Breast epithelium (tissue), 4 donors: Measurements from ENCODE around the gene ACIN1. TPM values are rescaled to one million over a fixed set of nuclear protein-coding genes. Genes with fewer than 3 reads are reported as not detected.
A peak's percentile ranks its signal among the peaks of the same experiment; 100 is the strongest.

Experiments used
- DNase-seq, 2 donors: peaks; one replicate each; pipeline ENCODE4 v3.0.0-alpha.2; 2019; ENCODE audit warnings: low spot score in 2 of 2
- H3K27ac ChIP-seq, 2 donors: fragments of 200-600 bp; sonication (generic) in 1 of 2; one replicate each; pipeline ENCODE4 v1.5.1; 2016 to 2019; ENCODE audit warnings: mild to moderate bottlenecking in 1 of 2
- H3K27me3 ChIP-seq, 2 donors: fragments of 200-600 bp; sonication (generic) in 1 of 2; one replicate each; pipeline versions ENCODE4 v1.5.1 to v1.6.0; 2017 to 2019; ENCODE audit warnings: control low read depth in 1 of 2, mild to moderate bottlenecking in 1 of 2
- H3K36me3 ChIP-seq: fragments of 200-600 bp; one replicate; pipeline ENCODE4 v1.5.1; 2019
- H3K4me1 ChIP-seq, 2 donors: fragments of 200-600 bp; sonication (generic); one replicate each; pipeline ENCODE4 v1.5.1; 2016 to 2019; ENCODE audit warnings: control low read depth in 1 of 2
- H3K4me3 ChIP-seq, 3 donors: fragments of 200-600 bp; sonication (generic); 1 replicate in 2 of 3; 2 replicates in 1 of 3; pipeline ENCODE4 v1.5.1; 2016 to 2019; ENCODE audit warnings: mild to moderate bottlenecking in 3 of 3, moderate library complexity in 2 of 3
- H3K9me3 ChIP-seq, 2 donors: fragments of 200-600 bp; sonication (generic) in 1 of 2; one replicate each; pipeline ENCODE4 v1.5.1; 2016 to 2019; ENCODE audit warnings: control low read depth in 1 of 2
- POLR2A ChIP-seq: fragments of 450-650 bp; IDR thresholded peaks from one replicate; pipeline ENCODE4 v1.6.1; 2016; ENCODE audit warnings: antibody characterized with exemption, mild to moderate bottlenecking, moderate library complexity
- POLR2AphosphoS5 ChIP-seq, 3 donors: sonication (generic); formaldehyde crosslinking; IDR thresholded peaks; one replicate each; pipeline ENCODE4 v1.6.1; 2017; ENCODE audit warnings: antibody characterized with exemption in 3 of 3
- intact Hi-C: fragments of 100-400 bp; cut with DNase I; formaldehyde crosslinking; loops from one replicate; pipeline ENCODE4 v1.15.1; 2023; ENCODE audit warnings: low total_unique reads
- total RNA-seq, 3 donors: library from RNA; depleted of rRNA; stranded (reverse); fragments of >200 nt; gene quantifications; one replicate each; pipeline ENCODE4 v1.1.0, GENCODE V29; 2016
- TF ChIP-seq, protein P1 (sequence below), 3 donors: fragments of 450-650 bp; IDR thresholded peaks; one replicate each; pipeline ENCODE4 v1.5.1; 2016 to 2017; ENCODE audit warnings: antibody characterized with exemption in 3 of 3, mild to moderate bottlenecking in 3 of 3, moderate library complexity in 3 of 3

The ACIN1 gene
- total RNA-seq, 3 donors from 2014 or later, result 106 to 151 (median 145) TPM

- intact Hi-C loops, result no loop called here
- Histone ChIP-seq H3K36me3 (peaks cover 9% of the 10 kb centered on the region), H3K9me3 (no peaks in the 10 kb centered on the region), H3K4me3 (peak within 1 kb of the TSS; percentile 63 to 78 (median 74)), H3K27me3 (no peaks in the 10 kb centered on the region), H3K27ac (peak within 1 kb of the TSS; percentile 56 to 57), H3K4me1 (peaks cover 0 to 9% of the 10 kb centered on the region in 2 donors)
- DNase-seq, result peak in 1 of 2 donors; percentile 51
- TF ChIP-seq, protein P1, sequence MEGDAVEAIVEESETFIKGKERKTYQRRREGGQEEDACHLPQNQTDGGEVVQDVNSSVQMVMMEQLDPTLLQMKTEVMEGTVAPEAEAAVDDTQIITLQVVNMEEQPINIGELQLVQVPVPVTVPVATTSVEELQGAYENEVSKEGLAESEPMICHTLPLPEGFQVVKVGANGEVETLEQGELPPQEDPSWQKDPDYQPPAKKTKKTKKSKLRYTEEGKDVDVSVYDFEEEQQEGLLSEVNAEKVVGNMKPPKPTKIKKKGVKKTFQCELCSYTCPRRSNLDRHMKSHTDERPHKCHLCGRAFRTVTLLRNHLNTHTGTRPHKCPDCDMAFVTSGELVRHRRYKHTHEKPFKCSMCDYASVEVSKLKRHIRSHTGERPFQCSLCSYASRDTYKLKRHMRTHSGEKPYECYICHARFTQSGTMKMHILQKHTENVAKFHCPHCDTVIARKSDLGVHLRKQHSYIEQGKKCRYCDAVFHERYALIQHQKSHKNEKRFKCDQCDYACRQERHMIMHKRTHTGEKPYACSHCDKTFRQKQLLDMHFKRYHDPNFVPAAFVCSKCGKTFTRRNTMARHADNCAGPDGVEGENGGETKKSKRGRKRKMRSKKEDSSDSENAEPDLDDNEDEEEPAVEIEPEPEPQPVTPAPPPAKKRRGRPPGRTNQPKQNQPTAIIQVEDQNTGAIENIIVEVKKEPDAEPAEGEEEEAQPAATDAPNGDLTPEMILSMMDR (IDR thresholded peaks at IDR 0.05), result no peak
- TF ChIP-seq POLR2AphosphoS5 (IDR thresholded peaks at IDR 0.05), result no peak
- TF ChIP-seq POLR2A, result no peak
These were observed 37.8 kb downstream of the ACIN1 start, which contains the start of gene CDH24 for GRCh38 chr14:23056956-23057756. Gene CDH24 (minus strand): TSS chr14:23057520. CDS start chr14:23055733, 1,787 bp downstream.

DNA sequence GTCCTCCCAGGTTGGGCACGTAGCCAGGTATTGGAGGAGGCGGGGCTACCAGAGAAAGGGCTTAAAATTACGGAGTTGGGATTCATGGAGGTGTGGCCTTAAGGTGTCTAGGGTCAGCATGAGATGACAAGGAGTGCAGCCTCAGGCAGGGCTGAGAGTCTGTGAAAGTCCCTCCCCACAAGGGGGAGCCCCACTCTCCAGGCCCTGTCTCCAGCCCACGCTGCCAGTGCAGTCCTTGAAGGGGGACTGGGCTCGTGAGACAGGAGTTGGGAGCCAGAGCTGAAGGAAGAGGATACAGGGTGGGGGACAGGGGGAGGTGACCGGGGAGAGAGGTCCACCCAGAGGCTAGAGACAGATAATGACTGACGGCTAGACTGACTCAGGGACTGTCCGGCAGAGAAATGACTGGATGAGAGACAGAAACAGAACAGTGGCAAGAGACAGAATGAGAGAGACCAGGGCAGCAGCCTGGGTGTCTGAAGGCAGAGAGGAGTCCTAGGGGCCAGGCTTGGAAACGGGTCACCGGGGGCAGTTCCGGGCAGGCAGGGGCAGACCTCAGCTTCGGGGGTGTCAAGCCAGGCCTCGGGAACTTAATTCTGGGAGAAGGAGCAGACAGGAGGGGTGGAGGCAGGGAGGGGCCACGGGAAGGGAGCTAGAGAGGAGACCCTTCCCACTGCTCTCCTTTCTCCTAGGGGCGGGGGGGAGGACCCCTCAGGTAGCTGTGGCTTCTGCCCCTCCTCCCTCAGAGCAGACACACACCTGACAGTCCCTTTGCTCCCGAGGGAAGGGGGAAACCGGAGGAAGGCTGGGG is 38.6 kb downstream of the ACIN1 start:
- peaks cover 9% of the 10 kb centered on the region for H3K36me3 ChIP-seq
- TF ChIP-seq, protein P1 (IDR thresholded peaks at IDR 0.05), result peak in 2 of 3 donors; percentile 38 to 44
- no peak for TF ChIP-seq POLR2A
- no peak for TF ChIP-seq POLR2AphosphoS5 (IDR thresholded peaks at IDR 0.05)
- no peak for DNase-seq
- peak overlapping the region; percentile 63 to 78 (median 74) for H3K4me3 ChIP-seq
- no peaks in the 10 kb centered on the region for H3K9me3 ChIP-seq
- intact Hi-C loops, result no loop called here
- H3K27me3 ChIP-seq, result no peaks in the 10 kb centered on the region
- H3K4me1 ChIP-seq, result peaks cover 0 to 9% of the 10 kb centered on the region in 2 donors
- H3K27ac ChIP-seq, result no peak overlapping the region

DNA sequence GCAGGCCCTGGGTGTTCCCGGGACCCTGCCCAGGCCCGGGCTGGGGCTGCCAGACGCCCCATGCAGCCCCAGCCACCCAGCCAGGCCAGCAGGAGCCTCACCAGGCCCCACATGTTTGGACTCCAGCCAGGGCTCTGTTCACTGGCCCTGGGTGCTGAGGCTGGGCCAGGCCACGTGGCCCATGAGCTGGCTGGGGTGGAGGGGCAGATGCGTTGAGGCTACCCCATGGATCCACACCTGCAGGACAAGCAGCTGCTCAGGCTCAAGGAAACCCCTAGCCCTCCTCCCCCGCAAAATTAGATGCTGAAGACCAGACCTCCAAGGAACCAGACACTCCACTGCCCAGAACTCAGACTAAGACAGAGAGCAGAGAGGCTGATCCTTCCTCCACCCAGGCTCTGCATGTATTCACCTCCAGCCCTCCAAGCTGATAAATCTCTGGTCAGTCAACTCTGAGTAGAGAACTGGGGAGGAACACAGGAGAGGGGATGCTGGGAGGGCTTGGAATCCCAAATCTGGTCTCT is 39.3 kb downstream of the ACIN1 start:
- no peak for DNase-seq
- peaks cover 0 to 9% of the 10 kb centered on the region in 2 donors for H3K4me1 ChIP-seq
- H3K27me3 ChIP-seq, result no peaks in the 10 kb centered on the region
- no peak overlapping the region for H3K4me3 ChIP-seq
- H3K36me3 ChIP-seq, result peaks cover 6% of the 10 kb centered on the region
- TF ChIP-seq, protein P1 (IDR thresholded peaks at IDR 0.05), result no peak
- TF ChIP-seq POLR2AphosphoS5 (IDR thresholded peaks at IDR 0.05), result no peak
- TF ChIP-seq POLR2A, result no peak
- intact Hi-C loops, result no loop called here
- H3K27ac ChIP-seq, result no peak overlapping the region
- H3K9me3 ChIP-seq, result no peaks in the 10 kb centered on the region

- Histone ChIP-seq H3K9me3 (no peaks in the 10 kb centered on the region), H3K27ac (no peak overlapping the region), H3K36me3 (peaks cover 6% of the 10 kb centered on the region), H3K27me3 (no peaks in the 10 kb centered on the region), H3K4me3 (no peak overlapping the region), H3K4me1 (peaks cover 0 to 9% of the 10 kb centered on the region in 2 donors)
- DNase-seq, result no peak
- TF ChIP-seq, protein P1 (IDR thresholded peaks at IDR 0.05), result no peak
- TF ChIP-seq POLR2A (no peak), POLR2AphosphoS5 (IDR thresholded peaks at IDR 0.05) (no peak)
- intact Hi-C loops, result no loop called here
These were observed 39.8 kb downstream of the ACIN1 start for GRCh38 chr14:23055147-23055550.
